PC-3 (cell line): ENCODE measurements around the gene MIB2. TPM values are rescaled to one million over a fixed set of nuclear protein-coding genes. Genes with fewer than 3 reads are reported as not detected.

Experiments
- ATAC-seq: fragments of 200-7000 bp; cut with Tn5 transposase; 2 replicates; pipeline ENCODE4 v1.9.1; 2020; ENCODE audit warnings: mild to moderate bottlenecking, moderate library complexity
- BruUV-seq: library from RNA; stranded (reverse); fragments of 400-500 nt; replicated peaks from 2 replicates; lab custom pipeline; 2021; lab: Mats Ljungman, UMichigan
- CTCF ChIA-PET: fragments of 300-600 bp; sonication (Branson Sonifier 250); formaldehyde crosslinking; loops from one replicate; lab custom pipeline; 2022; ENCODE audit warnings: antibody characterized with exemption; lab: Charles Lee
- POLR2A ChIA-PET: fragments of 300-600 bp; sonication (Branson Sonifier 250); formaldehyde crosslinking; loops from one replicate; lab custom pipeline; 2022; ENCODE audit warnings: antibody characterized with exemption; ENCODE audit not compliant: unreplicated experiment; lab: Charles Lee
- DNase-seq: peaks from one replicate; pipeline ENCODE4 v3.0.0-alpha.2; 2015
- H2AFZ ChIP-seq: fragments of 300-600 bp; sonication (generic); 2 replicates; pipeline ENCODE4 v1.6.0; 2016; ENCODE audit warnings: antibody characterized with exemption, low read length
- H3F3A ChIP-seq: fragments of 300-600 bp; sonication (generic); one replicate; pipeline ENCODE4 v1.6.0; 2017; ENCODE audit warnings: antibody characterized with exemption, low read length, control low read depth, mild to moderate bottlenecking; ENCODE audit not compliant: unreplicated experiment
- H3K27ac ChIP-seq: fragments of 300-600 bp; sonication (generic); 2 replicates; pipeline ENCODE4 v1.5.1; 2016; ENCODE audit warnings: mild to moderate bottlenecking, low read length
- H3K27me3 ChIP-seq: fragments of 300-600 bp; sonication (generic); 2 replicates; pipeline ENCODE4 v1.6.1; 2016; ENCODE audit warnings: low read length, mixed read lengths
- H3K36me3 ChIP-seq: fragments of 300-600 bp; sonication (generic); 2 replicates; pipeline ENCODE4 v1.6.1; 2016; ENCODE audit warnings: low read depth, mixed run types, low read length, mixed read lengths
- H3K4me1 ChIP-seq: fragments of 300-600 bp; sonication (generic); 2 replicates; pipeline ENCODE4 v1.5.1; 2016; ENCODE audit warnings: low read length; ENCODE audit not compliant: insufficient read depth
- H3K4me2 ChIP-seq: fragments of 300-600 bp; sonication (generic); 2 replicates; pipeline ENCODE4 v1.6.0; 2016; ENCODE audit warnings: low read length
- H3K4me3 ChIP-seq: fragments of 300-600 bp; sonication (generic); 2 replicates; pipeline ENCODE4 v1.5.1; 2016; ENCODE audit warnings: mild to moderate bottlenecking, low read length, mixed read lengths
- H3K79me2 ChIP-seq: fragments of 300-600 bp; sonication (generic); 2 replicates; pipeline ENCODE4 v1.6.1; 2017; ENCODE audit warnings: low read length, mixed read lengths
- H3K9ac ChIP-seq: fragments of 300-600 bp; sonication (generic); 2 replicates; pipeline ENCODE4 v1.6.0; 2016; ENCODE audit warnings: mild to moderate bottlenecking, low read length
- H3K9me2 ChIP-seq: fragments of 300-600 bp; sonication (generic); replicated peaks from 2 replicates; pipeline ENCODE4 v1.6.1; 2016; ENCODE audit warnings: mixed run types, low read length, mixed read lengths
- H3K9me3 ChIP-seq: fragments of 300-600 bp; sonication (generic); 2 replicates; pipeline ENCODE4 v1.6.1; 2016; ENCODE audit warnings: low read length, mixed read lengths
- H4K20me1 ChIP-seq: fragments of 300-600 bp; sonication (generic); 2 replicates; pipeline ENCODE4 v1.6.1; 2016; ENCODE audit warnings: low read length, mixed read lengths
- EZH2 ChIP-seq: fragments of 300-600 bp; sonication (generic); IDR thresholded peaks from one replicate; pipeline ENCODE4 v1.6.1; 2017; ENCODE audit warnings: antibody characterized with exemption, mild to moderate bottlenecking, low read length; ENCODE audit not compliant: unreplicated experiment
- EZH2phosphoT487 ChIP-seq: fragments of 300-600 bp; sonication (generic); IDR thresholded peaks from 2 replicates; pipeline ENCODE4 v1.6.1; 2018; ENCODE audit warnings: mild to moderate bottlenecking, antibody characterized with exemption, low read length, borderline replicate concordance
- intact Hi-C: fragments of 100-400 bp; cut with micrococcal nuclease; formaldehyde crosslinking; loops from 2 replicates; pipeline ENCODE4 v1.9.0; 2023
- total RNA-seq: library from RNA; depleted of rRNA; stranded (reverse); fragments of >200 nt; gene quantifications from 2 replicates; pipeline ENCODE4 v1.2.3, GENCODE V29; 2014
- TF ChIP-seq, protein P1 (sequence below): fragments of 300-600 bp; sonication (generic); conservative IDR thresholded peaks from 2 replicates; pipeline ENCODE4 v1.5.1; 2017; ENCODE audit warnings: antibody characterized with exemption, low read depth, mild to moderate bottlenecking, low read length

The MIB2 gene
- total RNA-seq, 1 experiment from 2014 or later, result 164 TPM

DNA sequence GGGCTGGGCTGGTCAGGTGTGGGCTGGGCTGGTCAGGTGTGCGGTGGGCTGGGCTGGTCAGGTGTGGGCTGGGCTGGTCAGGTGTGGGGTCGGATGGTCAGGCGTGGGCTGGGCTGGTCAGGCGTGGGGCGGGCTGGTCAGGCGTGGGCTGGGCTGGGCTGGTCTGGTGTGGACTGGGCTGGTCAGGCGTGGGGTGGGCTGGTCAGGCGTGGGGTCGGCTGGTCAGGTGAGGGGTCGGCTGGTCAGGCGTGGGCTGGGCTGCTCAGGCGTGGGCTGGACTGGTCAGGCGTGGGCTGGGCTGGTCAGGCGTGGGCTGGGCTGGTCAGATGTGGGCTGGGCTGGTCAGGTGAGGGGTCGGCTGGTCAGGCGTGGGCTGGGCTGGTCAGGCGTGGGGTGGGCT lies 9.6 kb upstream of the MIB2 start:
- Histone ChIP-seq H3K79me2 (no peaks in the 10 kb centered on the region), H4K20me1 (no peaks in the 10 kb centered on the region), H3K4me2 (no peak overlapping the region), H3F3A (no peaks in the 10 kb centered on the region), H3K9me3 (no peaks in the 10 kb centered on the region), H3K9me2 (no peaks in the 10 kb centered on the region), H3K27ac (no peak overlapping the region), H3K36me3 (no peaks in the 10 kb centered on the region), H2AFZ (no peak overlapping the region), H3K4me3 (no peak overlapping the region), H3K27me3 (no peaks in the 10 kb centered on the region), H3K9ac (no peak overlapping the region), H3K4me1 (no peaks in the 10 kb centered on the region)
- no peak for ATAC-seq
- ChIA-PET POLR2A (no interaction called here), CTCF (no interaction called here)
- no peak for DNase-seq
- intact Hi-C loops, result no loop called here
- no peak for TF ChIP-seq EZH2phosphoT487
- TF ChIP-seq EZH2, result no peak
- TF ChIP-seq, protein P1, sequence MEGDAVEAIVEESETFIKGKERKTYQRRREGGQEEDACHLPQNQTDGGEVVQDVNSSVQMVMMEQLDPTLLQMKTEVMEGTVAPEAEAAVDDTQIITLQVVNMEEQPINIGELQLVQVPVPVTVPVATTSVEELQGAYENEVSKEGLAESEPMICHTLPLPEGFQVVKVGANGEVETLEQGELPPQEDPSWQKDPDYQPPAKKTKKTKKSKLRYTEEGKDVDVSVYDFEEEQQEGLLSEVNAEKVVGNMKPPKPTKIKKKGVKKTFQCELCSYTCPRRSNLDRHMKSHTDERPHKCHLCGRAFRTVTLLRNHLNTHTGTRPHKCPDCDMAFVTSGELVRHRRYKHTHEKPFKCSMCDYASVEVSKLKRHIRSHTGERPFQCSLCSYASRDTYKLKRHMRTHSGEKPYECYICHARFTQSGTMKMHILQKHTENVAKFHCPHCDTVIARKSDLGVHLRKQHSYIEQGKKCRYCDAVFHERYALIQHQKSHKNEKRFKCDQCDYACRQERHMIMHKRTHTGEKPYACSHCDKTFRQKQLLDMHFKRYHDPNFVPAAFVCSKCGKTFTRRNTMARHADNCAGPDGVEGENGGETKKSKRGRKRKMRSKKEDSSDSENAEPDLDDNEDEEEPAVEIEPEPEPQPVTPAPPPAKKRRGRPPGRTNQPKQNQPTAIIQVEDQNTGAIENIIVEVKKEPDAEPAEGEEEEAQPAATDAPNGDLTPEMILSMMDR, result no peak
- BruUV-seq, result no TSS peak

DNA sequence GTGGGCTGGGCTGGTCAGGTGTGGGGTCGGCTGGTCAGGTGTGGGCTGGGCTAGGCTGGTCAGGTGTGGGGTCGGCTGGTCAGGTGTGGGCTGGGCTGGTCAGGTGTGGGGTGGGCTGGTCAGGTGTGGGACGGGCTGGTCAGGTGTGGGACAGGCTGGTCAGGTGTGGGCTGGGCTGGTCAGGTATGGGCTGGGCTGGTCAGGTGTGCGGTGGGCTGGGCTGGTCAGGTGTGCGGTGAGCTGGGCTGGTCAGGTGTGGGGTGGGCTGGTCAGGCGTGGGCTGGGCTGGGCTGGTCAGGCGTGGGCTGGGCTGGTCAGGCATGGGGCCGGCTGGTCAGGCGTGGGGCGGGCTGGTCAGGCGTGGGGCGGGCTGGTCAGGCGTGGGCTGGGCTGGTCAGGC lies 9.1 kb upstream of the MIB2 start:
- intact Hi-C loops, result no loop called here
- Histone ChIP-seq H3K27me3 (no peaks in the 10 kb centered on the region), H3K9me2 (no peaks in the 10 kb centered on the region), H4K20me1 (no peaks in the 10 kb centered on the region), H3K9ac (no peak overlapping the region), H3K79me2 (no peaks in the 10 kb centered on the region), H3K4me2 (no peak overlapping the region), H3F3A (no peaks in the 10 kb centered on the region), H3K9me3 (no peaks in the 10 kb centered on the region), H3K36me3 (no peaks in the 10 kb centered on the region), H3K4me3 (no peak overlapping the region), H2AFZ (no peak overlapping the region), H3K27ac (no peak overlapping the region), H3K4me1 (no peaks in the 10 kb centered on the region)
- TF ChIP-seq EZH2phosphoT487, result no peak
- TF ChIP-seq, protein P1, result no peak
- no peak for TF ChIP-seq EZH2
- no TSS peak for BruUV-seq
- no peak for ATAC-seq
- DNase-seq, result no peak
- ChIA-PET CTCF (no interaction called here), POLR2A (no interaction called here)

DNA sequence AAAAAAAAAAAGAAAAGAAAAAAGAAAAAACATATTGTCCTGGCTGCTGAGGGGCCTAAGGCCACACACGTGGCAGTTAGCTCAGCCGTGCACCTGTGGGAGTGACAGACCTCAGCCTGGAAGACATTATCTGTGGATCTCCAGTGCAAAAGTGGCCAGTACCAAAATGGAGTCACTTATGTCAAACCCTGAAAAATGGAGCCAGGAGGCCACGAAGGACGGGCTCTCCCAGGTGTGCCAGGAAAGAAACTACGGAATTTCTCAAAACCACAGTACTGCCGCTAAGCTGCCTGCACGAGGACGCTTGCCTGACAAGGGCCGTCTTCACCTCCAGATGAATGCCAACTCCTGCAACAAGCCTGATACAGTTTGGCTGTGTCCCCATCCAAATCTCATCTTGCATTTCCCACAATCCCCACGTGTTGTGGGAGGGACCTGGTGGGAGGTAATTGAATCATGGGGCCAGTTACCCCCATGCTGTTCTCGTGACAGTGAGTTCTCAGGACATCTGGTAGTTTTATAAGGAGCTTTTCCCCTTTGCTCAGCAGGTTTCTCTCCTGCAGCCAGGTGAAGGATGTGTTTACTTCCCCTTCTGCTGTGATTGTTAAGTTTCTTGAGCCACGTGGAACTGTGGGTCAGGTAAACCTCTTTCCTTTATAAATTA lies 5.3 kb upstream of the MIB2 start:
- no peaks in the 10 kb centered on the region for H3K36me3 ChIP-seq
- DNase-seq, result no peak
- BruUV-seq, result no TSS peak
- no peaks in the 10 kb centered on the region for H4K20me1 ChIP-seq
- H3K79me2 ChIP-seq, result peaks cover 18% of the 10 kb centered on the region
- H2AFZ ChIP-seq, result no peak overlapping the region
- H3K27me3 ChIP-seq, result no peaks in the 10 kb centered on the region
- CTCF ChIA-PET, result no interaction called here
- no peak overlapping the region for H3K9ac ChIP-seq
- intact Hi-C loops, result loop anchor here (10.0 kb wide), 1 partner anchor 545 kb away; no protein-coding TSS in a partner anchor
- POLR2A ChIA-PET, result no interaction called here
- H3K4me2 ChIP-seq, result no peak overlapping the region
- TF ChIP-seq, protein P1, result no peak
- TF ChIP-seq EZH2 (no peak), EZH2phosphoT487 (no peak)
- no peak for ATAC-seq
- H3K9me3 ChIP-seq, result no peaks in the 10 kb centered on the region
- no peak overlapping the region for H3K4me3 ChIP-seq
- peaks cover 4% of the 10 kb centered on the region for H3F3A ChIP-seq
- H3K4me1 ChIP-seq, result peaks cover 16% of the 10 kb centered on the region
- H3K9me2 ChIP-seq, result no peaks in the 10 kb centered on the region
- H3K27ac ChIP-seq, result no peak overlapping the region
